Measurements from ENCODE around the gene PCDHGB3.
"Not testable (repeated sequence)": the region's sequence is repeated elsewhere in the genome, so short reads cannot be mapped to it uniquely, and the experiment has no call there.

The PCDHGB3 gene

DNA sequence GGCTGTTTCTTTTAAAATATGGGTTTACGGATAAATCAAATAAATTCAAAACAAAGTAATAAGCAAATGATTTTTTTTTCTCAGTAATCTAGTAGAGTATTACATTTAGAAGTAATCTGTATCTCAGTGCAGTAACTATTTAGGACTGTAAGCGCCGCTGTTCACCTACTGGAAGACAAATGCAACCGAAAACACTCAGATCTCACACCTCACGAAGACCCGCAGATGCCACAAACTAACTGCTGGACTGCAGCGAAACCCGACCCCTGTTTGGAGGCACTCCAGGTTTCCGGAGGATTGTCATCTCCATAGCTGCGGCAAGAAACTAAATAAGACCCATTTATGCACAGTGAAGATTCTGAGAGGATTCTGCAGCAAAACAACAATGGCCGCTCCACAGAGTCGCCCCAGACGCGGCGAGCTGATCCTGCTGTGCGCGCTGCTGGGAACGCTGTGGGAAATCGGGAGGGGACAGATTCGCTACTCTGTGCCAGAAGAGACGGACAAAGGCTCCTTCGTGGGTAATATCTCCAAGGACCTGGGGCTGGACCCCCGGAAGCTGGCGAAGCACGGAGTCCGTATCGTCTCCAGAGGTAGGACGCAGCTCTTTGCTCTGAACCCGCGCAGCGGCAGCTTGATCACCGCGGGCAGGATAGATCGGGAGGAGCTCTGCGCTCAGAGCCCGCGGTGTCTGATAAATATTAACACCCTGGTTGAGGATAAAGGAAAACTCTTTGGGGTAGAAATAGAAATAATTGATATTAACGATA lies 22.6 kb downstream of the PCDHGB3 start, which contains the start of gene PCDHGA8:
PCDHGA8 (plus strand) TSS at position 205 of the 770 bp plus-strand sequence; CDS start at position 386, 181 bp downstream.
- no peak for DNase-seq (ENCODE audit: low spot score)

DNA sequence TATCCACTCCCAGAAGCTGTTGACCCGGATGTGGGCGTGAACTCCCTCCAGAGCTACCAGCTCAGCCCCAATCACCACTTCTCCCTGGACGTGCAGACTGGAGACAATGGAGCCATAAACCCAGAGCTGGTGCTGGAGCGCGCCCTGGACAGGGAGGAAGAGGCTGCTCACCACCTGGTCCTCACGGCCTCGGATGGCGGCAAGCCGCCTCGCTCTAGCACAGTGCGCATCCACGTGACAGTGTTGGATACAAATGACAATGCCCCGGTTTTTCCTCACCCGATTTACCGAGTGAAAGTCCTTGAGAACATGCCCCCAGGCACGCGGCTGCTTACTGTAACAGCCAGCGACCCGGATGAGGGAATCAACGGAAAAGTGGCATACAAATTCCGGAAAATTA lies 23.2 kb downstream of the PCDHGB3 start:
- DNase-seq (ENCODE audit: low spot score), result no peak

DNA sequence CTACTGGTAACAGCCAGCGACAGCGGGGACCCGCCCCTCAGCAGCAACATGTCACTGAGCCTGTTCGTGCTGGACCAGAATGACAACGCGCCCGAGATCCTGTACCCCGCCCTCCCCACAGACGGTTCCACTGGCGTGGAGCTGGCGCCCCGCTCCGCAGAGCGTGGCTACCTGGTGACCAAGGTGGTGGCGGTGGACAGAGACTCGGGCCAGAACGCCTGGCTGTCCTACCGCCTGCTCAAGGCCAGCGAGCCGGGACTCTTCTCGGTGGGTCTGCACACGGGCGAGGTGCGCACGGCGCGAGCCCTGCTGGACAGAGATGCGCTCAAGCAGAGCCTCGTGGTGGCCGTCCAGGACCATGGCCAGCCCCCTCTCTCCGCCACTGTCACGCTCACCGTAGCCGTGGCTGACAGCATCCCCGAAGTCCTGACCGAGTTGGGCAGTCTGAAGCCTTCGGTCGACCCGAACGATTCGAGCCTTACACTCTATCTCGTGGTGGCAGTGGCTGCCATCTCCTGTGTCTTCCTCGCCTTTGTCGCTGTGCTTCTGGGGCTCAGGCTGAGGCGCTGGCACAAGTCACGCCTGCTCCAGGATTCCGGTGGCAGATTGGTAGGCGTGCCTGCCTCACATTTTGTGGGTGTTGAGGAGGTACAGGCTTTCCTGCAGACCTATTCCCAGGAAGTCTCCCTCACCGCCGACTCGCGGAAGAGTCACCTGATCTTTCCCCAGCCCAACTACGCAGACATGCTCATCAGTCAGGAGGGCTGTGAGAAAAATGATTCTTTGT lies 24.6 kb downstream of the PCDHGB3 start:
- not testable (repeated sequence) for DNase-seq (ENCODE audit: low spot score)

DNA sequence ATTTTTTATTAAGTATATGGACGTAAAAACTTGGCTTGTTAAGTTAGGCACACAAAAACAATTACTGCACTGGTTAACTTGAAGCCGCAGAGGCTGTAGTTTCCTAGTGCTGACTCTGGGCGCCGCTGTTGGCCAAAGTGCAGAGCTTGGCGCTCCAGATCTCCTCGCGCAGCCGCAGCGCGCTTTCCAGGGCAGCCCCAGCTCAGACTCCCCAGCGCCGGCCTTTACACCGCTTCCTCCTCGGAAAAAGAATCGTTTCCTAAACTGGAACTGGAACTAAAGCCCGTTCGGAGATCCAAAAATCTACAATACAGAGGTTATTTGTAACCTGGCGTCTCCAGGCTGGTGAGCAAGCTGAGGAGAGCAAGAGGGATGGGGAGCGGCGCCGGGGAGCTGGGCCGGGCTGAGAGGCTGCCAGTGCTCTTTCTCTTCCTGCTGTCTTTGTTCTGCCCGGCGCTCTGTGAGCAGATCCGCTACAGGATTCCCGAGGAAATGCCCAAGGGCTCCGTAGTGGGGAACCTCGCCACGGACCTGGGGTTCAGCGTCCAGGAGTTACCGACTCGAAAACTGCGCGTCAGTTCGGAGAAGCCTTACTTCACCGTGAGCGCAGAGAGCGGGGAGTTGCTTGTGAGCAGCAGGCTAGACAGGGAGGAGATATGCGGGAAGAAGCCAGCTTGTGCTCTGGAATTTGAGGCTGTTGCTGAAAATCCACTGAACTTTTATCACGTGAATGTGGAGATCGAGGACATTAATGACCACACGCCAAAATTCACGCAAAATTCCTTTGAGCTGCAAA lies 27.9 kb downstream of the PCDHGB3 start, which contains the start of gene PCDHGB5:
PCDHGB5 (plus strand) TSS at position 192 of the 796 bp plus-strand sequence; CDS start at position 373, 181 bp downstream.
- DNase-seq (ENCODE audit: low spot score), result peak; percentile 31

DNA sequence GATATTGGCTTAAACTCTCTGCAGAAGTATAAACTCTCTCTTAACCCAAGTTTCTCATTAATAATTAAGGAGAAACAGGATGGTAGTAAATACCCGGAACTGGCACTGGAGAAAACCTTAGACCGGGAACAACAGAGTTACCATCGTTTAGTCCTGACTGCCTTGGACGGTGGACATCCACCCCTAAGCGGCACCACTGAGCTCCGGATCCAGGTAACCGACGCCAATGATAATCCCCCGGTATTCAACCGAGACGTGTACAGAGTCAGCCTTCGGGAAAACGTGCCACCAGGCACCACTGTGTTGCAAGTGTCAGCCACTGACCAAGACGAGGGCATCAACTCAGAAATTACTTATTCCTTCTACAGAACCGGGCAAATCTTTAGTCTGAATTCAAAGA lies 28.6 kb downstream of the PCDHGB3 start:
- DNase-seq (ENCODE audit: low spot score), result no peak

DNA sequence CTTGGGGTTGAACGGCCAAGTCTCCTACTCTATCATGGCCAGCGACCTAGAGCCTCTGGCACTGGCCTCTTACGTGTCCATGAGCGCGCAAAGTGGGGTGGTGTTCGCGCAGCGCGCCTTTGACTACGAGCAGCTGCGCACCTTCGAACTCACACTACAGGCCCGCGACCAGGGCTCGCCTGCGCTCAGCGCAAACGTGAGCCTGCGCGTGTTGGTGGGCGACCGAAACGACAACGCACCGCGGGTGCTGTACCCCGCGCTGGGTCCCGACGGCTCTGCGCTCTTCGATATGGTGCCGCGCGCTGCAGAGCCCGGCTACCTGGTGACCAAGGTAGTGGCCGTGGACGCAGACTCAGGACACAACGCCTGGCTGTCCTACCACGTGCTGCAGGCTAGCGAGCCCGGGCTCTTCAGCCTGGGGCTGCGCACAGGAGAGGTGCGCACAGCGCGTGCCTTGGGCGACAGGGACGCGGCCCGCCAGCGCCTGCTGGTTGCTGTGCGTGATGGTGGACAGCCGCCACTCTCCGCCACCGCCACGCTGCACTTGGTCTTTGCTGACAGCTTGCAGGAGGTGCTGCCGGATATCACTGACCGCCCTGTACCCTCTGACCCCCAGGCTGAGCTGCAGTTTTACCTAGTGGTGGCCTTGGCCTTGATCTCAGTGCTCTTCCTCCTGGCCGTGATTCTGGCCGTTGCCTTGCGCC lies 29.7 kb downstream of the PCDHGB3 start:
- no peak for DNase-seq (ENCODE audit: low spot score)

DNA sequence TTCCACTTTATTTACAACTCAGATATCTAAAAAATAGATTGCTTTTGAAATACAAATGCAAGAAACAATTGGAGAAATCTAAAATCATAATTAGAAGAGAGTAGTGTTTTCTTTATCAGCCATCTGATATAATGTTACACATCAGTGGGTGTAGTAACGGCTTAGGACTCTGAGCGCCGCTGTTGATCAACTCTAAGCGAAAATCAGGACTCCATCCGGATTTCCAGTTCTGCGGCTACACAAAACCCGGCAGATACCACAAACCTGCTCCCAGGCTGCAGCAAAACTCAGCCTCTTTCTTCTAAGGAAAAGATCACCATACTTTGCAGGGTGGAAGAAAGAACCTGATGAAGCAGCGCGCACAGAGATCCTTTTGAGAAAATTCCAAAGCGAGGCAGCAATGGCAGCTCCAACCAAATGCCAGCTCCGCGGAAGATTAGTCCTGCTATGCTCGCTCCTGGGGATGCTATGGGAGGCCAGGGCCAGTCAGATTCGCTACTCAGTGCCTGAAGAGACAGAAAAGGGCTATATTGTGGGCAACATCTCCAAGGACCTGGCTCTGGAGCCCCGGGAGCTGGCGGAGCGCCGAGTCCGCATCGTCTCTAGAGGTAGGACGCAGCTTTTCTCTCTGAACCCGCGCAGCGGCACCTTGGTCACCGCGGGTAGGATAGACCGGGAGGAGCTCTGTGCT lies 32.7 kb downstream of the PCDHGB3 start, which contains the start of gene PCDHGA9:
PCDHGA9 (plus strand) TSS at position 226 of the 691 bp plus-strand sequence; CDS start at position 401, 175 bp downstream.
- no peak for DNase-seq (ENCODE audit: low spot score)

DNA sequence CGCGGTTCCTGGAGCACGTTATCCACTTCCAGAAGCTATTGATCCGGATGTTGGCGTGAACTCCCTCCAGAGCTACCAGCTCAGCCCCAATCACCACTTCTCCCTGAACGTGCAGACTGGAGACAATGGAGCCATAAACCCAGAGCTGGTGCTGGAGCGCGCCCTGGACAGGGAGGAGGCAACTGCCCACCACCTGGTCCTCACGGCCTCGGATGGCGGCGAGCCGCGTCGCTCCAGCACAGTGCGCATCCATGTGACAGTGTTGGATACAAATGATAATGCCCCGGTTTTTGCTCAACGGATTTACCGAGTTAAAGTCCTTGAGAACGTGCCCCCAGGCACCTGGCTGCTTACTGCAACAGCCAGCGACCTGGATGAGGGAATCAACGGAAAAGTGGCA lies 33.3 kb downstream of the PCDHGB3 start:
- no peak for DNase-seq (ENCODE audit: low spot score)

DNA sequence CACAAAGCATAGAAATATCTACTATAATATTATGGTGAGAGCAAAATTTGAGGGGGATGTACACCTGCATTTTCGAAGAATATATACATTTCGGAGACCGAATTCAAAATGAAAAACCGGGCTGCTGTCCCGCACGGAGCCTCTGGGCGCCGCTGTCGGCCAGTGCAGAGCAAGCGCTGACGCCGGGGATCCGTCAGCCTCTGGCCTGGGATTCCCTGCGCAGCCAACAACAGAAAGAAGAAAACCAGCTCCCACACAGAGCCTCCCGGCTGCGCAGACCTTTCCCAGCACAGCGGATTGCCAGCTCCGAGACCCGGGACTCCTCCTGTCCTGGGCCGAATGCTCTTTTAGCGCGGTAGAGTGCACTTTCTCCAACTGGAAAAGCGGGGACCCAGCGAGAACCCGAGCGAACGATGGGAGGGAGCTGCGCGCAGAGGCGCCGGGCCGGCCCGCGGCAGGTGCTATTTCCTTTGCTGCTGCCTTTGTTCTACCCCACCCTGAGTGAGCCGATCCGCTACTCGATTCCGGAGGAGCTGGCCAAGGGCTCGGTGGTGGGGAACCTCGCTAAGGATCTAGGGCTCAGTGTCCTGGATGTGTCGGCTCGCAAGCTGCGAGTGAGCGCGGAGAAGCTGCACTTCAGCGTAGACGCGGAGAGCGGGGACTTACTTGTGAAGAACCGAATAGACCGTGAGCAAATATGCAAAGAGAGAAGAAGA lies 37.9 kb downstream of the PCDHGB3 start, which contains the start of gene PCDHGB6:
PCDHGB6 (plus strand) TSS at position 232 of the 716 bp plus-strand sequence; CDS start at position 414, 182 bp downstream.
- DNase-seq (ENCODE audit: low spot score), result peak; percentile 26

DNA sequence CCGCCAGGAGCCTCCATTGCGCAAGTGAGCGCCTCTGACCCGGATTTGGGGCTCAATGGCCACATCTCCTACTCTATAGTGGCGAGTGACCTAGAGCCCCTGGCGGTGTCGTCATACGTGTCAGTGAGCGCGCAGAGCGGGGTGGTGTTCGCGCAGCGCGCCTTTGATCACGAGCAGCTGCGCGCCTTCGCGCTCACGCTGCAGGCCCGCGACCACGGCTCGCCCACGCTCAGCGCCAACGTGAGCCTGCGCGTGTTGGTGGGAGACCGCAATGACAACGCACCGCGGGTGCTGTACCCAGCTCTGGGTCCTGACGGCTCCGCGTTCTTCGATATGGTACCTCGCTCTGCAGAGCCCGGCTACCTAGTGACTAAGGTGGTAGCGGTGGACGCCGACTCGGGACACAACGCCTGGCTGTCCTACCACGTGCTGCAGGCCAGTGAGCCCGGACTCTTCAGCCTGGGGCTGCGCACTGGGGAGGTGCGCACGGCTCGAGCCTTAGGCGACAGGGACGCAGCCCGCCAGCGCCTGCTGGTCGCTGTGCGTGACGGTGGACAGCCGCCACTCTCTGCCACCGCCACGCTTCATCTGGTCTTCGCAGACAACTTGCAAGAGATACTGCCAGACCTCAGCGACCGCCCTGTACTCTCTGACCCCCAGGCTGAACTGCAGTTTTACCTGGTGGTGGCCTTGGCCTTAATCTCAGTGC lies 39.7 kb downstream of the PCDHGB3 start:
- DNase-seq (ENCODE audit: low spot score), result no peak

DNA sequence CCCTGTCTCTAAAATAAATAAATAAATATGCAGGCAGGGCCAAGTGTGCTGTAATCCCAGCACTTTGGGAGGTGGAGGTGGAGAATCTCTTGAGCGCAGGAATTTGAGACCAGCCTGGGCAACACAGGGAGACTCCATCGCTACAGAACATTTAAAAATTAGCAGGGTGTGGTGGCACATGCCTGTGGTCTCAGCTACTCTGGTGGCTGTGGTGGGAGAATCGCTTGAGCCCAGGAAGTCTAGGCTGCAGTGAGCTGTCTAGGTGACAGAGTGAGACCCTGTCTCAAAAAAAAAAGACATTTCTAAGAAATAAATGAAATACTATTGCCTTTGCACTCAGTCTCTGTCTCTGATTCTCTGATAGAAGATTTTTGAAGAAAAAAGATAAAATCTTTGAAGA lies 41.5 kb downstream of the PCDHGB3 start:
- peak; percentile 23 for DNase-seq (ENCODE audit: low spot score)

DNA sequence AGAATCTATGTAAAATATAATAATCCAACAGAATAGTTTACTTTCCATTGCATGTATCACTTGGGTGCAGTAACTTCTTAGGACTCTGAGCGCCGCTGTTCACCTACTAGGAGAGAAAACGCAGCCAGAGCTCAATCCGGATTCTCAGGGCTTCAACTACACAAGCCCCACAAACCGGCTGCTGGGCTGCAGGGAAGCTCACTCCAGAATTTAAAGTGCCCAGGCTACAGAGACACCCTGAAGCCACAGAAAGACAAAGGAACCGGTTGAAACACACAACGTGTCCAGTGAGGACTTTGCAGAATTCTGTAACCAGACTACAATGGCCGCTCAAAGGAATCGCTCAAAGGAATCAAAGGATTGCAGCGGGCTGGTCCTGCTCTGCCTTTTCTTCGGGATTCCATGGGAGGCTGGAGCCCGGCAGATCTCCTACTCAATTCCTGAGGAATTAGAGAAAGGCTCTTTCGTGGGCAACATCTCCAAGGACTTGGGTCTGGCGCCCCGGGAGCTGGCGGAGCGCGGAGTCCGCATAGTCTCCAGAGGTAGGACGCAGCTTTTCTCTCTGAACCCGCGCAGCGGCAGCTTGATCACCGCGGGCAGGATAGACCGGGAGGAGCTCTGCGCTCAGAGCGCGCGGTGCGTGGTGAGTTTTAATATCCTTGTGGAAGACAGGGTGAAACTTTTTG lies 43.0 kb downstream of the PCDHGB3 start, which contains the start of gene PCDHGA10:
PCDHGA10 (plus strand) TSS at position 134 of the 686 bp plus-strand sequence; CDS start at position 323, 189 bp downstream.
- DNase-seq (ENCODE audit: low spot score), result peak; percentile 58

DNA sequence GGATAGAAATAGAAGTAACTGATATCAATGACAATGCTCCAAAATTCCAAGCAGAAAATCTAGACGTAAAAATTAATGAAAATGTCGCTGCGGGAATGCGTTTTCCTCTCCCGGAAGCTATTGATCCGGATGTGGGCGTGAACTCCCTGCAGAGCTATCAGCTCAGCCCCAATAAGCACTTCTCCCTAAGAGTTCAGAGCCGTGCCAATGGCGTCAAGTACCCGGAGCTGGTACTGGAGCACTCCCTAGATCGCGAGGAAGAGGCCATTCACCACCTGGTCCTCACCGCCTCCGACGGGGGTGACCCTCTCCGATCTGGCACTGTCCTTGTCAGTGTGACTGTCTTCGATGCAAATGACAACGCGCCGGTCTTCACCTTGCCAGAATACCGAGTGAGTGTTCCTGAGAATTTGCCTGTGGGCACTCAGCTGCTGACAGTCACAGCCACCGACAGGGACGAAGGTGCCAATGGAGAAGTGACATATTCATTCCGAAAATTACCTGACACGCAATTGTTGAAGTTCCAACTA lies 43.6 kb downstream of the PCDHGB3 start:
- no peak for DNase-seq (ENCODE audit: low spot score)

DNA sequence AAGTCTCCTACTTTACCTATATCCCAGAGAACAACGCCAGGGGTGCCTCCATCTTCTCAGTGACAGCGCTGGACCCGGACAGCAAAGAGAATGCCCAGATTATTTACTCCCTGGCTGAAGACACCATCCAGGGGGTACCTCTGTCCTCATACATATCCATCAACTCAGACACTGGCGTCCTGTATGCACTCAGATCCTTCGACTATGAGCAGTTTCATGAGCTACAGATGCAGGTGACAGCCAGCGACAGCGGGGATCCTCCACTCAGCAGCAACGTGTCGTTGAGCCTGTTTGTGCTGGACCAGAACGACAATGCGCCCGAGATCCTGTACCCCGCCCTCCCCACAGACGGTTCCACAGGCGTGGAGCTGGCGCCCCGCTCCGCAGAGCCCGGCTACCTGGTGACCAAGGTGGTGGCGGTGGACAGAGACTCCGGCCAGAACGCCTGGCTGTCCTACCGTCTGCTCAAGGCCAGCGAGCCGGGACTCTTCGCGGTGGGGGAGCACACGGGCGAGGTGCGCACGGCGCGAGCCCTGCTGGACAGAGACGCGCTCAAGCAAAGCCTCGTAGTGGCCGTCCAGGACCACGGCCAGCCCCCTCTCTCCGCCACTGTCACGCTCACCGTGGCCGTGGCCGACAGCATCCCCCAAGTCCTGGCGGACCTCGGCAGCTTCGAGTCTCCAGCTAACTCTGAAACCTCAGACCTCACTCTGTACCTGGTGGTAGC lies 44.7 kb downstream of the PCDHGB3 start:
- DNase-seq (ENCODE audit: low spot score), result not testable (repeated sequence)

DNA sequence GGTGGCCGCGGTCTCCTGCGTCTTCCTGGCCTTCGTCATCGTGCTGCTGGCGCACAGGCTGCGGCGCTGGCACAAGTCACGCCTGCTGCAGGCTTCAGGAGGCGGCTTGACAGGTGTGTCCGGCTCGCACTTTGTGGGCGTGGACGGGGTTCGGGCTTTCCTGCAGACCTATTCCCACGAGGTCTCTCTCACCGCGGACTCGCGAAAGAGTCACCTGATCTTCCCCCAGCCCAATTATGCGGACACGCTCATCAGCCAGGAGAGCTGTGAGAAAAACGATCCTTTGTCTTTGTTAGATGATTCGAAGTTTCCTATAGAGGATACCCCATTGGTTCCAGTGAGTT lies 45.2 kb downstream of the PCDHGB3 start:
- DNase-seq (ENCODE audit: low spot score), result not testable (repeated sequence)

DNA sequence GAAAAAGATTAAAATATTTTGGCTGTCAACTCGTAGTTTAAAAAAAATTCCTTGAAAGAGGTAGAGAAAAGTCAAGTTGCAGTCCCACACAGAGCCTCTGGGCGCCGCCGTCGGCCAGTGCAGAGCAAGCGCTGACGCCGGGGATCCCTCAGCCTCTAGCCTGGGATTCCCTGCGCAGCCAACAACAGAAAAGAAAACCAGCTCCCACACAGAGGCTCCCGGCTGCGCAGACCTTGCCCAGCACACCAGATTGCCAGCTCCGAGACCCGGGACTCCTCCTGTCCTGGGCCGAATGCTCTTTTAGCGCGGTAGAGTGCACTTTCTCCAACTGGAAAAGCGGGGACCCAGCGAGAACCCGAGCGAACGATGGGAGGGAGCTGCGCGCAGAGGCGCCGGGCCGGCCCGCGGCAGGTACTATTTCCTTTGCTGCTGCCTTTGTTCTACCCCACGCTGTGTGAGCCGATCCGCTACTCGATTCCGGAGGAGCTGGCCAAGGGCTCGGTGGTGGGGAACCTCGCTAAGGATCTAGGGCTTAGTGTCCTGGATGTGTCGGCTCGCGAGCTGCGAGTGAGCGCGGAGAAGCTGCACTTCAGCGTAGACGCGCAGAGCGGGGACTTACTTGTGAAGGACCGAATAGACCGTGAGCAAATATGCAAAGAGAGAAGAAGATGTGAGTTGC lies 47.6 kb downstream of the PCDHGB3 start, which contains the start of gene PCDHGB7:
PCDHGB7 (plus strand) TSS at position 184 of the 679 bp plus-strand sequence; CDS start at position 367, 183 bp downstream.
- DNase-seq (ENCODE audit: low spot score), result peak; percentile 32
